Effector CD4-positive, alpha-beta T cell (primary cell): ENCODE data around the gene POLN.
"Not testable (repeated sequence)": the region's sequence is repeated elsewhere in the genome, so short reads cannot be mapped to it uniquely, and the experiment has no call there.

Experiments used
- DNase-seq: peaks from one replicate; pipeline ENCODE4 v3.0.0-alpha.2; 2020

POLN gene

GRCh38 chr4:2250357-2251072 is 8.6 kb upstream of the POLN start:
- no peak for DNase-seq

GRCh38 chr4:2249526-2250356 is 7.8 kb upstream of the POLN start:
- DNase-seq = peak; percentile 1

GRCh38 chr4:2248821-2249261 is 6.9 kb upstream of the POLN start:
- DNase-seq = peak; percentile 1

- DNase-seq = no peak
These were observed 6.3 kb upstream of the POLN start for GRCh38 chr4:2248044-2248780.

GRCh38 chr4:2247128-2248043 is 5.5 kb upstream of the POLN start:
- no peak for DNase-seq

GRCh38 chr4:2246384-2247127 is 4.6 kb upstream of the POLN start:
- peak; percentile 1 for DNase-seq

- DNase-seq = no peak
These were observed 3.9 kb upstream of the POLN start for GRCh38 chr4:2245787-2246275.

GRCh38 chr4:2245057-2245786 is 3.3 kb upstream of the POLN start:
- DNase-seq = no peak

- no peak for DNase-seq
These were observed 1.9 kb upstream of the POLN start for GRCh38 chr4:2243681-2244380.

GRCh38 chr4:2241003-2241402 is 918 bp downstream of the POLN start:
- no peak for DNase-seq

GRCh38 chr4:2236944-2237666 is 4.8 kb downstream of the POLN start:
- DNase-seq = no peak

- DNase-seq = no peak
These were observed 10.8 kb downstream of the POLN start for GRCh38 chr4:2231082-2231481.

GRCh38 chr4:2226261-2226660 is 15.7 kb downstream of the POLN start:
- no peak for DNase-seq

GRCh38 chr4:2222838-2223237 is 19.1 kb downstream of the POLN start:
- DNase-seq = no peak

- DNase-seq = not testable (repeated sequence)
These were observed 20.5 kb downstream of the POLN start for GRCh38 chr4:2221378-2221777.

GRCh38 chr4:2220016-2220630 is 21.8 kb downstream of the POLN start:
- DNase-seq = peak; percentile 77

- no peak for DNase-seq
These were observed 22.6 kb downstream of the POLN start for GRCh38 chr4:2219233-2219760.

GRCh38 chr4:2218436-2218835 is 23.5 kb downstream of the POLN start:
- no peak for DNase-seq

GRCh38 chr4:2217726-2218125 is 24.2 kb downstream of the POLN start:
- no peak for DNase-seq
